ENCODE results near the gene PRPF18. TPM values are rescaled to one million over a fixed set of nuclear protein-coding genes. Genes with fewer than 3 reads are reported as not detected.

The PRPF18 gene
- total and polyA plus RNA-seq, 2 donors (not counting 1 experiment from before 2014, with no cell fraction given), result 12.2 to 28.9 TPM

DNA sequence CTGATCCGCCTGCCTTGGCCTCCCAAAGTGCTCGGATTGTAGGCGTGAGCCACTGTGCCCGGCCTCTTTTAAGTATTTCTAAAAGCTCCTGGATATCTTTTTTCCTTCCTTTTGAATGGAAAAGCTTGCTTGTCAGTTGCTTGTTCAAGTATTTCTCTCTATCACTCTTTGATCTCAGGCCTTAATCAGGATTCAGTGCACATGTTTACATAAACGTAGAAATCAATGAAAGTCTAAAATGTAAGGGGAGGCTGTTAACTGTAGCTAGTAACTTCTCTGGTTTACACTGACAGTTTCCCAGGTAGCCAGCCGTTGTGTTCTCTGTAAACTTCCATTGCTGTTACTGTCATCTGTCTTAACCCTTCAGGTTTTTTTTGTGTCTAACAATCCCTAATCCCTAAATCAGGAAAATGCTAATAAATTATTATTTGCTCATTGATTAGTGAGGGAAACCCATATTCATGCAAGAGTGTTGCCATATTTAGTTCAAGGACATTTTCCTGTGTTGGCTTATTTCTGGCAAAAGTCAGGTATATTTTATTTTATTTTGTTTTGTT lies 1.5 kb upstream of the PRPF18 start:
- Histone ChIP-seq H3K9ac (ENCODE audit: low read length) (no peak overlapping the region), H4K20me1 (ENCODE audit: control insufficient read depth, insufficient read depth, low read length, poor library complexity, severe bottlenecking) (no peaks in the 10 kb centered on the region), H3K27ac (ENCODE audit: low read length in 2 of 2) (no peak overlapping the region), H3K79me2 (ENCODE audit: control insufficient read depth, insufficient read depth, low read length) (peaks cover 33% of the 10 kb centered on the region), H3K4me2 (replicated peaks; ENCODE audit: low read depth, low read length, poor library complexity, severe bottlenecking) (no peak overlapping the region), H3K27me3 (replicated peaks in 1 of 4; ENCODE audit: control extremely low read depth in 1 of 4, control insufficient read depth in 3 of 4, insufficient read depth in 4 of 4, low read length in 3 of 4) (peaks cover 0 to 18% (median 6%) of the 10 kb centered on the region in 4 experiments), H3K36me3 (replicated peaks in 1 of 2; ENCODE audit: control extremely low read depth in 1 of 2, control insufficient read depth in 1 of 2, extremely low read depth in 1 of 2, insufficient read depth in 2 of 2, low read length in 1 of 2) (no peaks in the 10 kb centered on the region), H3K4me3 (ENCODE audit: control extremely low read depth in 1 of 5, extremely low read depth in 1 of 5, insufficient read depth in 1 of 5, low read depth in 2 of 5, low read length in 4 of 5) (no peak overlapping the region), H3K4me1 (ENCODE audit: control insufficient read depth in 2 of 2, insufficient read depth in 2 of 2, low read length in 2 of 2) (peaks cover 10 to 13% of the 10 kb centered on the region in 2 donors), H3K9me3 (ENCODE audit: control extremely low read depth in 1 of 3, control insufficient read depth in 2 of 3, insufficient read depth in 1 of 3, low read length in 2 of 3) (no peaks in the 10 kb centered on the region), H2AFZ (ENCODE audit: insufficient read depth, low read depth, low read length, poor library complexity, severe bottlenecking) (no peak overlapping the region)
- ChIA-PET CTCF (no interaction called here), POLR2A (no interaction called here)
- Mint-ChIP-seq H3K4me3 (no peak overlapping the region), H3K27ac (no peak overlapping the region), H3K27me3 (peaks cover 38% of the 10 kb centered on the region), H3K4me1 (peaks cover 26% of the 10 kb centered on the region), H3K9me3 (ENCODE audit: insufficient read depth) (no peaks in the 10 kb centered on the region)
- ATAC-seq (ENCODE audit: low read depth), result no peak
- 96% methylated on average over 3 of the region's 6 CpGs for WGBS (ENCODE audit: insufficient coverage)
- intact Hi-C loops (cut with micrococcal nuclease), result loop anchor here (10.0 kb wide), 1 partner anchor 190 kb away; no protein-coding TSS in a partner anchor
- no peak for DNase-seq
- TF ChIP-seq EZH2 (IDR thresholded peaks at IDR 0.05; ENCODE audit: borderline replicate concordance, insufficient read depth, low read depth, low read length, poor library complexity, severe bottlenecking), result no peak
- TF ChIP-seq, protein P1, sequence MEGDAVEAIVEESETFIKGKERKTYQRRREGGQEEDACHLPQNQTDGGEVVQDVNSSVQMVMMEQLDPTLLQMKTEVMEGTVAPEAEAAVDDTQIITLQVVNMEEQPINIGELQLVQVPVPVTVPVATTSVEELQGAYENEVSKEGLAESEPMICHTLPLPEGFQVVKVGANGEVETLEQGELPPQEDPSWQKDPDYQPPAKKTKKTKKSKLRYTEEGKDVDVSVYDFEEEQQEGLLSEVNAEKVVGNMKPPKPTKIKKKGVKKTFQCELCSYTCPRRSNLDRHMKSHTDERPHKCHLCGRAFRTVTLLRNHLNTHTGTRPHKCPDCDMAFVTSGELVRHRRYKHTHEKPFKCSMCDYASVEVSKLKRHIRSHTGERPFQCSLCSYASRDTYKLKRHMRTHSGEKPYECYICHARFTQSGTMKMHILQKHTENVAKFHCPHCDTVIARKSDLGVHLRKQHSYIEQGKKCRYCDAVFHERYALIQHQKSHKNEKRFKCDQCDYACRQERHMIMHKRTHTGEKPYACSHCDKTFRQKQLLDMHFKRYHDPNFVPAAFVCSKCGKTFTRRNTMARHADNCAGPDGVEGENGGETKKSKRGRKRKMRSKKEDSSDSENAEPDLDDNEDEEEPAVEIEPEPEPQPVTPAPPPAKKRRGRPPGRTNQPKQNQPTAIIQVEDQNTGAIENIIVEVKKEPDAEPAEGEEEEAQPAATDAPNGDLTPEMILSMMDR (IDR thresholded peaks at IDR 0.05), result no peak

DNA sequence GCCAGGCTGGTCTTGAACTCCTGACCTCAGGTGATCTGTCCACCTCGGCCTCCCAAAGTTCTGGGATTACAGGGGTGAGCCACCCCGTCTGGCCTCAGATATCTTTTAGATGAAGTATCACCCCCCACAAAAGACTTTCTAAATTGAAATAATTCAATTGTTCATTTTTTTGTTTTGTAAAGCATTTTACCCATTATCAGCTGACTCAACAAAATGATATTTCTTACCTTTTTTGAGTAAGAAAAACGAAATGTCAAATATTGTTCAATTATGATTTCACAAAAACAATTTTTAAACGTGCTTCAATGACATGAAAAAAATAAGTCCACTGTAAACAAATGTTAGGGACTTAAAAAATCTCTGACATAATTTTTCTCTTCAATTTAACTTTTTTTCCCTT lies 822 bp upstream of the PRPF18 start:
- H2AFZ ChIP-seq (ENCODE audit: insufficient read depth, low read depth, low read length, poor library complexity, severe bottlenecking), result peak overlapping the region; percentile 98
- peaks cover 0 to 1% of the 10 kb centered on the region in 2 experiments for H3K36me3 ChIP-seq (replicated peaks in 1 of 2; ENCODE audit: control extremely low read depth in 1 of 2, control insufficient read depth in 1 of 2, extremely low read depth in 1 of 2, insufficient read depth in 2 of 2, low read length in 1 of 2)
- POLR2A ChIA-PET, result interaction anchor here (1.5 kb wide), 1 partner anchor 284 kb away, joined by 4 read pairs; no protein-coding TSS in a partner anchor
- CTCF ChIA-PET, result interaction anchor here (0.7 to 1.6 kb wide), 4 partner anchors 34 to 214 kb away, joined by 3 to 7 read pairs (median 4); no protein-coding TSS in a partner anchor
- H3K4me2 ChIP-seq (replicated peaks; ENCODE audit: low read depth, low read length, poor library complexity, severe bottlenecking), result peak overlapping the region; percentile 91
- H3K9me3 ChIP-seq (ENCODE audit: control extremely low read depth in 1 of 3, control insufficient read depth in 2 of 3, insufficient read depth in 1 of 3, low read length in 2 of 3), result no peaks in the 10 kb centered on the region
- peak overlapping the region in 1 of 5 experiments; percentile 92 for H3K4me3 ChIP-seq (ENCODE audit: control extremely low read depth in 1 of 5, extremely low read depth in 1 of 5, insufficient read depth in 1 of 5, low read depth in 2 of 5, low read length in 4 of 5)
- WGBS (ENCODE audit: insufficient coverage), result no CpG with 5 or more reads among the region's 4 CpGs
- ATAC-seq (ENCODE audit: low read depth) (no peak), DNase-seq (no peak)
- H3K79me2 ChIP-seq (ENCODE audit: control insufficient read depth, insufficient read depth, low read length), result peaks cover 38% of the 10 kb centered on the region
- Mint-ChIP-seq H3K4me3 (no peak overlapping the region), H3K27me3 (peaks cover 32% of the 10 kb centered on the region), H3K27ac (no peak overlapping the region), H3K9me3 (ENCODE audit: insufficient read depth) (no peaks in the 10 kb centered on the region), H3K4me1 (peaks cover 30% of the 10 kb centered on the region)
- TF ChIP-seq, protein P1 (IDR thresholded peaks at IDR 0.05), result no peak
- TF ChIP-seq EZH2 (IDR thresholded peaks at IDR 0.05; ENCODE audit: borderline replicate concordance, insufficient read depth, low read depth, low read length, poor library complexity, severe bottlenecking), result no peak
- H3K9ac ChIP-seq (ENCODE audit: low read length), result no peak overlapping the region
- H4K20me1 ChIP-seq (ENCODE audit: control insufficient read depth, insufficient read depth, low read length, poor library complexity, severe bottlenecking), result no peaks in the 10 kb centered on the region
- peaks cover 0 to 16% (median 4%) of the 10 kb centered on the region in 4 experiments for H3K27me3 ChIP-seq (replicated peaks in 1 of 4; ENCODE audit: control extremely low read depth in 1 of 4, control insufficient read depth in 3 of 4, insufficient read depth in 4 of 4, low read length in 3 of 4)
- intact Hi-C loops (cut with micrococcal nuclease), result loop anchor here (1.0 to 10.0 kb wide), 6 partner anchors 189 to 1583 kb away; partner anchors contain the start of genes CDNF, HSPA14, MSANTD7 and NMT2
- peaks cover 10 to 13% of the 10 kb centered on the region in 2 donors for H3K4me1 ChIP-seq (ENCODE audit: control insufficient read depth in 2 of 2, insufficient read depth in 2 of 2, low read length in 2 of 2)
- no peak overlapping the region for H3K27ac ChIP-seq (ENCODE audit: low read length in 2 of 2)
